Measurements from ENCODE around the gene EXTL2. TPM values are rescaled to one million over a fixed set of nuclear protein-coding genes. Genes with fewer than 3 reads are reported as not detected.

Gene EXTL2
- polyA plus RNA-seq, 1 donor (not counting 4 experiments of a cell fraction or from before 2014, with no cell fraction given), result 20.2 TPM

DNA sequence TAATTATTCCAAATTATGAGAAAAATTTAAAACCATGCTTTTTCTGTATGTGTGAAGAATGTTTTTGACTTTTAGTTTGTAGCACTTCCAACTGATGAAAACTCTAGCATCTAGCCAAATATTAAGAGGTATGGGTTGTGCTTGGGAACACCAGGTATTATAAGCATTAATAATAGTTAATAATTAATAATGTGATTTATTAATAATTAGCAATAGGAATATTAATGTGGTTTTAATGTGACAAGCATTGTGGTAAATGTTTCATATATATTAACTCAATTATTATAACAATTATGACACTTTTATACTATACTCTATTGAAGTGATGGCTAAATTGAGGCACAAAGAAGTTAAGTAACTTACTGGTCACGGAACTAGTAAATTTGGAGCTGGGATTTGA lies 9.1 kb upstream of the EXTL2 start:
- Histone ChIP-seq H3K4me2 (ENCODE audit: control insufficient read depth, extremely low read depth, insufficient read depth, low read depth, low read length) (no peak overlapping the region), H3K9me1 (ENCODE audit: control insufficient read depth, extremely low read depth, insufficient read depth, low read length) (no peaks in the 10 kb centered on the region), H3K9me3 (ENCODE audit: control insufficient read depth, low read depth, low read length) (no peaks in the 10 kb centered on the region), H4K20me1 (ENCODE audit: control insufficient read depth, extremely low read depth, insufficient read depth, low read length) (no peaks in the 10 kb centered on the region), H3K36me3 (ENCODE audit: control insufficient read depth in 2 of 2, extremely low read depth in 1 of 2, insufficient read depth in 2 of 2, low read length in 2 of 2) (peaks cover 12 to 14% of the 10 kb centered on the region in 2 experiments), H3K4me3 (ENCODE audit: control insufficient read depth in 2 of 3, extremely low read depth in 1 of 3, insufficient read depth in 2 of 3, low read depth in 1 of 3, low read length in 3 of 3) (no peak overlapping the region), H2AFZ (ENCODE audit: control insufficient read depth, low read length) (no peak overlapping the region), H3K4me1 (ENCODE audit: control insufficient read depth, extremely low read depth, insufficient read depth, low read length) (no peaks in the 10 kb centered on the region), H3K79me2 (ENCODE audit: control insufficient read depth, insufficient read depth, low read length) (peaks cover 16% of the 10 kb centered on the region), H3K27me3 (ENCODE audit: control insufficient read depth, extremely low read depth, insufficient read depth, low read length) (no peaks in the 10 kb centered on the region), H3K9ac (ENCODE audit: control insufficient read depth, extremely low read depth, insufficient read depth, low read length) (no peak overlapping the region), H3K27ac (ENCODE audit: control insufficient read depth, insufficient read depth, low read length) (no peak overlapping the region)
- TF ChIP-seq EZH2 (IDR thresholded peaks at IDR 0.05; ENCODE audit: low read length), result no peak
- TF ChIP-seq, protein P1, sequence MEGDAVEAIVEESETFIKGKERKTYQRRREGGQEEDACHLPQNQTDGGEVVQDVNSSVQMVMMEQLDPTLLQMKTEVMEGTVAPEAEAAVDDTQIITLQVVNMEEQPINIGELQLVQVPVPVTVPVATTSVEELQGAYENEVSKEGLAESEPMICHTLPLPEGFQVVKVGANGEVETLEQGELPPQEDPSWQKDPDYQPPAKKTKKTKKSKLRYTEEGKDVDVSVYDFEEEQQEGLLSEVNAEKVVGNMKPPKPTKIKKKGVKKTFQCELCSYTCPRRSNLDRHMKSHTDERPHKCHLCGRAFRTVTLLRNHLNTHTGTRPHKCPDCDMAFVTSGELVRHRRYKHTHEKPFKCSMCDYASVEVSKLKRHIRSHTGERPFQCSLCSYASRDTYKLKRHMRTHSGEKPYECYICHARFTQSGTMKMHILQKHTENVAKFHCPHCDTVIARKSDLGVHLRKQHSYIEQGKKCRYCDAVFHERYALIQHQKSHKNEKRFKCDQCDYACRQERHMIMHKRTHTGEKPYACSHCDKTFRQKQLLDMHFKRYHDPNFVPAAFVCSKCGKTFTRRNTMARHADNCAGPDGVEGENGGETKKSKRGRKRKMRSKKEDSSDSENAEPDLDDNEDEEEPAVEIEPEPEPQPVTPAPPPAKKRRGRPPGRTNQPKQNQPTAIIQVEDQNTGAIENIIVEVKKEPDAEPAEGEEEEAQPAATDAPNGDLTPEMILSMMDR (optimal IDR thresholded peaks at IDR 0.05 in 1 of 3, IDR thresholded peaks at IDR 0.05 in 1 of 3, conservative IDR thresholded peaks at IDR 0.05 in 1 of 3; ENCODE audit: extremely low read depth in 1 of 3, insufficient read depth in 2 of 3, low read length in 3 of 3), result no peak
- FAIRE-seq (no peak), DNase-seq (ENCODE audit: low read depth, low spot score) (no peak)
- dilution Hi-C loops (cut with MboI; ENCODE audit: extremely low pct_ligation_motif_present, low sequenced_read_pairs), result no loop called here

DNA sequence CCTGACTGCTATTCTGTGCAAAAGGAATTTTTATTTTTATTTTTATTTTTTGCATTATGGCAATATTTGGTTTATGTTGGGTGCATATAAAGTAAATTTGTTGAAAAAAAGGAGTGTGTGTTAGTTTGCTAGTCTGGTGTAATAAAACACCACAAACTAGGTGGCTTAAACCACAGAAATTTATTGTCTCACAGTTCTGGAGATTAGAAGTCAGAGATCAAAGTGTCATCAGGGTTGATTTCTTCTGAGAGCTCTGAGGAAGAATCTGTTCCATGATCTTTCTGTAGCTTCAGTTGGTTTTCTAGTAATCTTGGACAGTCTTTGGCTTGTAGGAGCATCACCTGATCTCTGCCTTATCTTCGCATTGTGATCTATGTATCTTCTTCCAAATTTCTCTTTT lies 7.7 kb upstream of the EXTL2 start:
- no peaks in the 10 kb centered on the region for H3K9me3 ChIP-seq (ENCODE audit: control insufficient read depth, low read depth, low read length)
- H3K4me2 ChIP-seq (ENCODE audit: control insufficient read depth, extremely low read depth, insufficient read depth, low read depth, low read length), result no peak overlapping the region
- H3K36me3 ChIP-seq (ENCODE audit: control insufficient read depth in 2 of 2, extremely low read depth in 1 of 2, insufficient read depth in 2 of 2, low read length in 2 of 2), result peaks cover 9 to 13% of the 10 kb centered on the region in 2 experiments
- no peaks in the 10 kb centered on the region for H3K9me1 ChIP-seq (ENCODE audit: control insufficient read depth, extremely low read depth, insufficient read depth, low read length)
- H2AFZ ChIP-seq (ENCODE audit: control insufficient read depth, low read length), result no peak overlapping the region
- no peak overlapping the region for H3K9ac ChIP-seq (ENCODE audit: control insufficient read depth, extremely low read depth, insufficient read depth, low read length)
- dilution Hi-C loops (cut with MboI; ENCODE audit: extremely low pct_ligation_motif_present, low sequenced_read_pairs), result no loop called here
- no peak for TF ChIP-seq EZH2 (IDR thresholded peaks at IDR 0.05; ENCODE audit: low read length)
- TF ChIP-seq, protein P1 (optimal IDR thresholded peaks at IDR 0.05 in 1 of 3, IDR thresholded peaks at IDR 0.05 in 1 of 3, conservative IDR thresholded peaks at IDR 0.05 in 1 of 3; ENCODE audit: extremely low read depth in 1 of 3, insufficient read depth in 2 of 3, low read length in 3 of 3), result no peak
- DNase-seq (ENCODE audit: low read depth, low spot score), result no peak
- no peak overlapping the region for H3K4me3 ChIP-seq (ENCODE audit: control insufficient read depth in 2 of 3, extremely low read depth in 1 of 3, insufficient read depth in 2 of 3, low read depth in 1 of 3, low read length in 3 of 3)
- H4K20me1 ChIP-seq (ENCODE audit: control insufficient read depth, extremely low read depth, insufficient read depth, low read length), result no peaks in the 10 kb centered on the region
- no peak overlapping the region for H3K27ac ChIP-seq (ENCODE audit: control insufficient read depth, insufficient read depth, low read length)
- H3K27me3 ChIP-seq (ENCODE audit: control insufficient read depth, extremely low read depth, insufficient read depth, low read length), result no peaks in the 10 kb centered on the region
- H3K79me2 ChIP-seq (ENCODE audit: control insufficient read depth, insufficient read depth, low read length), result peaks cover 28% of the 10 kb centered on the region
- FAIRE-seq, result no peak
- H3K4me1 ChIP-seq (ENCODE audit: control insufficient read depth, extremely low read depth, insufficient read depth, low read length), result peaks cover 7% of the 10 kb centered on the region
